GM12891 (cell line): Measurements from ENCODE around the gene ANXA2R.

Experiments
- POLR2A ChIP-seq: IDR thresholded peaks from 2 replicates; pipeline ENCODE4 v1.6.1; 2011; ENCODE audit warnings: low read depth, low read length, control low read depth
- POLR2AphosphoS5 ChIP-seq: IDR thresholded peaks from 2 replicates; pipeline ENCODE4 v1.6.1; 2011; ENCODE audit warnings: low read depth, low read length, control low read depth

- TF ChIP-seq POLR2A (no peak), POLR2AphosphoS5 (no peak)
Observed at GRCh38 chr5:43061352-43062075, 21.4 kb upstream of the ANXA2R start.
